Activated T-cell treated with anti-CD3 and anti-CD28 coated beads, Interleukin-2, amount 50 U/mL, for 48 hours (primary cell): ENCODE results near the gene P3H2.

Experiments used
- DNase-seq, 2 experiments: peaks; one replicate each; pipeline ENCODE4 v3.0.0-alpha.2; 2020

Gene P3H2

DNA sequence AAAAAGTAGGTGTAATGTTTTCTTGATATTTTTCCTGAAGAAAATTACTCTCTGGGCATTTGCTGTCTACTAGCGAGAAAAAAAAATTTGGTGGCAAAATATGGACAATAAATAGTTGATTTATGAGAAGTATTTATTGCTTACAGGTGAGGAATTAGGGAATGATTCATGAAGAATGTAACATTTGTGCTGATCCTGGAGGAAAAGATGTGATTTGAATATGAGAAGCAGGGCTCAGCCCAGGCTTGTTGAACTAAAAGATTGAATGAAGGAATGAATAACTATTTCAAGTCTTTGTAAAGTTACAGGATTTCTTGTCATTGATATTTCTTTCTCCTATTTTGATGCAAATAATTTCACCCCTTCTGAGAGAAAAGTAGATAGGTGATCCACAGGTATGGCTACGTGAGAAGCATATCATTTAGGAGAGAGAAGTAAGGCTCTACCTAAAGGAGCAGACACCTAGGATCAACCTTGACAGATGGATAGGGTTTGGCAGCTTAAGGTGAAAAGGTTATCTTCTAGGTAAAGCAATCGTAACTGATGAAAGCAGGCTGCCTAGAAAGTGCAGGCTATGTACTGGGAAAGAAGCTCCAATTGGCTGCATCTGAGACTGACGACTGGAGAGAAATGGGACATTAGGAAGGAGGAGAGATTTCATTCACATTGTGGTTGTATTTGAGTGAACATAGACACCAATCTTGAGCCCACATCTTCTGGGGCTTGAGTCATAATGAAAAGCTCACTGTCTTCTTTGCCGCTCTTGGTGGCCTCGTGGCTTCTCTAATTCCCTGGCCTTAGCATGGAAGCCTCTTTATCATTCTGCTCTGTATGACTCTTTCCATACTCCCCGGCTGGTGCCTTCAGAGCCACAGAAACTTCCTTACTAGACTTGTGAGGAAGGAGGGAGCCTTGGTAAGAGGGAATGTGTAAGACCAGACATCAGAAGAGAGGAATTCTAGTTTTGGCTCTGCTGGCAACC, 106.5 kb downstream of the P3H2 start:
- no peak for DNase-seq

DNA sequence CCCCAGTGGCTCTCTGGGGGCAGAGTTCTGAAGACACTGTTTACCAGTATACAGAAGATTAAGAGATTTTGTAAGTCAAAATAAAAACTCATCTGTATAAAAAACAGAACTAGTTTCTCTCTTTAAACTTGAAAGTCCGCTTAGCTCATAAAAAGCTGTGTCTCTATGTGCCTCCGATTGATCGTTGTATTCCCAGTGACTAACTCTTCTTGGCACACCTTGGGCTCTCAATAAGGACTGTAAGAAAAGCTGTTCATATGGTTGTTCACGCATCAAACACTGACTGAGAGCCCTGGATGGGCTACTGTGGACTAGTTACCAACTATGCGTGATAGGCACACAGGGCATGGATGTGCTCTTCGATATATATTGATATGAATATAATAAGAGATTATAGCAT, 107.9 kb downstream of the P3H2 start:
- no peak for DNase-seq

DNA sequence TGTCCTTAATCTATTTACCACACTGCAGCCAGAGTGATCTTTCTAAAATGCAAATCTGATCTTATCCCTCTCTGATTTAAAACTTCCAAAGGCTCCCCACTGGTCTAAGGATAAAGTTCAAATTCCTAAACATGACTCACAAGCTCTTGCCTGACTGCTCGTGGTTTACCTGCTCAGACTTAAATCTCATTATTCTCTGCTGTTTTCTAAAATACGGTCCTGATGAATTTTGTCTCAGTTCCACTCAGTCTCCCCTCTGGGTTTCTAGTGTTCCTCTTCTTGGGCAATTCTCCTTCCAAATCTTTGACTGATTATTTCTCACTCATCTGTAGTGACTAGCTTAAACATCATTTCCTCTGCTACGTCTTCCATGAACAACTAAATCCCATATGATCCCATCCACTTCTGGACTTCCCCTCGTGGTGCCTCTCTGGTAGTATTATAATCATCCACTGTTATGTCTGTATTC, 108.3 kb downstream of the P3H2 start:
- DNase-seq: no peak

DNA sequence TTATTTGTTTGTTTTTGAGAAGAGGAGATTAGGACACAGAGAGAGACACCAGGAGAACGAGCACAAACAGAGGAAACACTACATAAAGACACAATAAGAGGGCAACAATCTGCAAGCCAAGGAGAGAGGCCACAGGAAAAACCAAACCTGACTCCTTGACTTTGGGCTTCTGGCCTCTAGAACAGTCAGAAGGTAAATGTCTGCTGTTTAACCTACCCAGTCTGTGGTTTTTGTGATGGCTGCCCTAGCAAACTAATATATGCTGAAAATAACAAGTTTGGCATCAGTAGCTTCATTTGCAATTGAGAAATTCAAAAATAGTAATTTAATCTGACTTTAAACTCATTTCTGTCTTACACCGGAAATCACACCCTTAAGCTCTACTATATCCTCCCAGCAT, 110.2 kb downstream of the P3H2 start:
- DNase-seq: no peak

DNA sequence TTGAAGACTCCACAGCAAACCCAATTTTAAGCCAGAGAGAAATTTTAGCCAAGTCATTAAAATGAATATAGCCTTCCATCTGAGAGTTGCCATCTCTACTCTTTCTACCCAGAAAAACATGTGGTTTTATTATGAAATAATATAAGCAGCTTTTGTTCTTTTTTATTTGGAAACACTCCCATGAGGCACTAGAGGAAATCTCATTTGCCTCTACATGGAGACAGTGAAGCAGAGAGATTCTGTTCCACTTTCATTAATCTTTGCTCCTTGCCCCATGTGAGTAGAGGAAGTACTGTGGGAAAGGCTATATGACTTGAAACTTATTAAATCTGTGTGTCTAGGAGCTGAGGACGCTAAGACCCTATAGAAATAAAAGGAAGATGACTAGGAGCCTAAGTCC, 111.1 kb downstream of the P3H2 start:
- no peak for DNase-seq

DNA sequence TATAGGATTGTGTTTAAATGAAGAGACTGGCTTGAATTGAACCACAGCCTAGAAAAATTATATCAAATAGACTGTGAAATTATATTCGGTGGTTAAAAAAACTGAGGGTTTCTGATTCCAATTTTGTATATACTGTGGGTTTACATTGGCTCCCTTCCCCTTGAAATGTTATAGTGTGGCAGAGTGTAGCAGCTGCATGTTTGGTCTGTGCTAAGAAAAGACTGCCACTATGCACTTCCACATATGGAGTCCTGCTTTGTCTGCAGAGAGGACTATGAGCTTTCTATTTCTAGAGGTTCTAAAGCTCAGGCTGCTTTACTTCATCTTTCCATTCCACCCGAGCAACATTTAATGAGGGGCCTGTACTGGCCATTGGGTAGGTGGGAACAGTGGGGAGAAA, 112.3 kb downstream of the P3H2 start:
- no peak for DNase-seq

DNA sequence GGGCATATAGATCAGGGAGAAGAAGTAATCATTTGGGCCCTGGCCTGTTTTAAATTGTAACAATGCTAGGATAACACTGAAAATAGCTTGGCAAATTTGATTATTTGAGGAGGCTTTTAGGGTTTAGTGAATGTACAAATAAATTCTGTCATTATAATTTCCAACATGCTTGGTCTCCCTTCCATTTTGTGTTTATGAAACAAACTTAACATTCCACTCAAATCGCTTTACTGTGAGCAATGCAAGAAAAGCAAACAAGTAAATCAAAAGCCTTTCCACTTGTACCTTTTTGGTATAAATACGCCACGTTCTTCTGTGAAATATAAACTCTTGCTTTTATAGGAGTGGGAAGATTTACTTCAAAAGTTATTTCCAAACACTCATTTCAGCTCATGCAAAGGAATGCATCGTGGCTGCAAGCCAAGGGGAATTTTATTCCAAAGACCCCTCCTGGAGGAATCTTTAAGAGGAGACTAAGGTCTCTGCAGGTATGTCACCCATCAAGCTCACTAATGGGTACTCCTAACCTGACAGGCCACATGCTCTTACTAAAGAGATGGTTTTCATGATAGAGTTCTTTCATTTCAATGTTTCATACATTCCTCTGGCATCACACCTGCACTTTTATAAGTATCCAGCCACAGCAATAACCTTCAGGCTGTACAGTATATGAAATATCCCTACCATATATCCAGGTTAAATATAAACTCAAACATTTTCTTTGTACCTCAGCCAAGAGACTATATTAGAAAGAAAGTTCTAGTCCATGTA, 115.2 kb downstream of the P3H2 start:
- no peak for DNase-seq

DNA sequence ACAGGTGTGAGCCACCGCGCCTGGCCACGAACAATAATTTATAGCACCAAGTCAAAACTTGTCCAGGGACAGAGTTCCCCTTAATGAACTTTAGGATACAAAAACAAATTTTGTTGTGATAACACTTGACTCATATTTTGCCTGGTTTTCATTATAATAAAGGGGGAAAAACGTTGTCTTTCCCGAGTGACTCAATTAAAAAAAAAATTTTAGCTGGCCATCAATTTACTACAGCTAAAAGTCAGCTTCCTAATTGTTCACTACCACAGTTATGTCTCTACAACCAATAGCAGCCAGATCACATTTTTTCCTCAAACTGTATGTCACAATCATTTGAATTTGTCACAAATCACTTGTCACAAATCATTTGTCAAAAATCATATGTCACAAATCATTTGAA, 116.0 kb downstream of the P3H2 start:
- no peak for DNase-seq

DNA sequence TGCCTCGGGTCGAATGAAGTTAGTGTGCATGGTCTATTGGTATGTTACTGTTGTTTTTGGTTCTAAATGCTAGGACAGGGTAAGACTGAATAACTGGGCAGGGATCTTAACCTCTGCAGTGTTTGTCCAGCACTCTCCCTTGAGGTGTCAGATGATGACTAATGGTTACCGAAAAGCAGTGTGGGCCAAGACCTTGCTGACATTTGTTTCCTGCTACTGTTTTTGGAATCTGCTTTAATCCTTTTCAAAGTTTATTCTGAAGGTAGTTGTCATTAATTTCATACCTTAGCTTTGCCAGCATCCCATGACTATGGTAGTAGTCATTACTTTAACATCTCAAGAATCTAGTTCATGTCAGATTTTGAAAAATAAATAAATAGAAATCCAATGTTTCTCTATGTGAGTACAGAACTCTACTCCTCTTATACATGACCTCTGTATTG, 117.0 kb downstream of the P3H2 start:
- DNase-seq: no peak

DNA sequence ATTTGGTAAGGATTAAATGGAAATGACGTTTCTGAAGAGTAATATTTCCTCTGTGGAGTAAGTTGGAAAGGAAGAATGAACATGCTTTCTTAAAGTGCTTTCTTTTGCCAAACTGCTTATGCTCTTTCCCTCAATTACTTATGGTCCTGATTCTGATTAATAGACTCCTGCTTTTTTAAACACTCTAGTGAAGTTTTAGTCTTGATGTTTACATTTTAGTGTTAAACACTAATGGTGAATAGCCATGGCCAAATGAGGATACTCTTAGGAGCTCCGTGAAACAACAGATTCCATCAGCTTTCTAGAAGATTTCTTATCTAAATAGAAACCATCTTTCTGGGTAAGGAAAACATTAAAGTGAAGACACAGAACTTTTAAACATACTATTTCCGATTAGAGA, 117.6 kb downstream of the P3H2 start:
- DNase-seq: no peak

DNA sequence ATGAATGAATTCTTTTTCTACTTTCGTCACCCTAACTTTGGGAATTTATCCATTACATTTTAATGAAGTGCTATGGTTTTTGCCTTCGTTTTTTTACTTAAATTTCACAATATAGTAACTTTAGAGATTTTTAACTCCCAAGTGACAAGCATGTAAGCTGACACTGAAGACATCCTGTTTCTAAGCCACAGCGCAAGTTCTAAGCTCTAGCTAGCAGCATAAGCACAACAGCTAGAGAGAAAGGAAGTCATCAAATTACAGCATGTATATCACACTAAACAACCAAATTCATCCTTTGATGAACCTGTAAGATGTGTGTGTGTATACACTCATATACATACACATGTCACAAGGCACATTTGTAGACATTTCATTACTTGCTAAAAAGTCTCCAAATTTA, 119.3 kb downstream of the P3H2 start:
- DNase-seq: no peak

DNA sequence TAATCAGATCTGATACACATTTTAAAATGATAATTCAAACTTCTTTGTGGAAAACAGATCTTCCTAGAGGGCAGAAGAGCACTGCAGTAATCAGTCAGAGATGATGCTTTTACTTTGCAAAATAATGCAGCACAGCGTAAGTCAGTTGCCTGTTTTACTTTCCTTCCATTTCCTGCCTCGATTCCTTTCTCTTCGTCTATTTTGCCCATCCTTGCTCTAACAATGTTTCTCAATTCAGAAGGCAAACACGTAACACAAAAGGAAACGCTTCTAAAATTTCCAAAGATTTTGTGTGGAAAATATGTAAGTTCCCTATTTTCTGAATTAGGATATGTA, 119.9 kb downstream of the P3H2 start:
- DNase-seq: no peak

DNA sequence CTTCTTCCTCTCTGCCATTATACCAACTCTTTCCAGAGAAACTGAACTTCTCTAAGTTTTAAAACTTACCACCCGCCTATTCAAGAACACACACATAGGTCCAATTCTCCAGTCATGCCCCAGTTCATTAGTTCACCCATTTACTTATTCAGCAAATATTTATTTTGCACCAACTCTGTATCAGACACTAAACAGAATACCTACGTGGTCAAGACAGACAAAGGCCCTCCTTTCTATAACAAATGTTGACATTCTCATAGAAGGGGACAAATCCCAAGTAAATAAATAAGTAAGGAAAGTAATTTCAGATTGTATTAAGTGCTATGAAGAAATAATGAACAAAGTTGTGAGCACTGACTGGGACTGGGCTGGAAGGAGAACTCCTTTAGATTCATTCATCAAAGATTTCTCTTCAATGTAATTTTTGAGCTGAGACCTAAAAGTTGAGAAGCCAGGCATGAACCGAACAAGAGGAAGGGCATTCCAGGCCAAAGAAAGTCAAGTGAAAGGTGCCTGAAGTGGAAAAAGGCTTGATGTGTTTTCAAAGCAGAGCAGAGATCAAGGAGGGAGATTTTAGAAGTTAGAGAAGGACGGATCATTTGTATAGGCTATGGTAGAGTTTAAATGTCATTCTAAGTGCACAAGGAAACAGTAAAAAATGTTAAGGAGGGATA, 120.4 kb downstream of the P3H2 start:
- no peak for DNase-seq

DNA sequence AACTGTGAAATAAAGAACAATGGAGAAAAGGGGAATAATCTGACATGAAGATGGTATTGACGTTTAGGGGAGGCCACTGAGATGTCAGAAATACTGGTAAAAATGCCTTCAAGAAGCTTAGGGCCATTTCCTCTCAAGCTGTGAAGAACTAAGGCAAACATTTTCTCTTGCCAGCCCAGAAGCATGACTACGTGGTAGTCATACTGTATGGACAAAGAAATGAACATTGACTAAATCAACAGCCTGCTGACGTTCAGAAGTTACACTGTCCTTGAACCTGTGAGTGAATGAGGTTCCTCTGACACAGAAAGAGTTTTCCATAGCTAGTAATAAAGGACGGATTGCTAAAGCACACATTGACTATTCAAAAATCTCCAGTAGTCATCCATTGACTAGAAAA, 121.0 kb downstream of the P3H2 start:
- DNase-seq: no peak

DNA sequence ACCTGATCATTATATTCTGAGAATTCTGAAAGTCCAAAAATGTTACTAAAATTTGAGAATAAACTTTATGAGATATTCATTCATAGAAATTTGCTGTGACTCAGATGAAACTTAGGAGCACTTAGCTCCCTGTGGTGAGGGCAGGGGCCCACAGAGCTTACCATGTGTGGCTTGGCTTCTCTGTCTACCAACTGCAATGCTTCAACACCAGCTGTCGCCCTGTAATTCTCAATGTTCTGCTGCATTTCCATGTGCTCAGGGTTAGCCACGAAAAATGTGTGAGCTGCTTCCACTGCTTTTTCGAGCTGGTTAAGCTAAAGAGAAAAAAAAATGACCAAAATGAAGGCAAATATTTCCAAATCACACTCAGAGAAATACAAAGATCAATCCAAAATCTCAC, 125.6 kb downstream of the P3H2 start:
- DNase-seq: no peak

DNA sequence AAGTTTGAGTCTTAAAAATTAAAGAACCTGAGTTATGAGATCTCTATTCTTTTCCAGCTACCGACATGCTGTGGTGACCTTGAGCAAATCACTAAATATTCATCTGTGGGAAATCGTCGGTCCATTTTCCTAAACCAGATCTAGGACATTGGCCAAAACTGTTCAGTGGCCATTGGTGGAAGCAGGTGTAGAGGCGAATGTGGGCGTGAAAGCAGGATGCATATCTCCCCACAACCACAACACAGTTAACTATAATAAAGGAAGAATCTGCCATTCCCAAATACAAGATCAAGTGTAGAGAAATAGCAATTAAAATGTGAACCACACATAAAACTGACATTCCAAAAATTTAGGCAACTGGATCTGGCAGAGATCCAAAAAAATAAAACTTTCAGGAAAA, 129.9 kb downstream of the P3H2 start:
- DNase-seq: no peak

DNA sequence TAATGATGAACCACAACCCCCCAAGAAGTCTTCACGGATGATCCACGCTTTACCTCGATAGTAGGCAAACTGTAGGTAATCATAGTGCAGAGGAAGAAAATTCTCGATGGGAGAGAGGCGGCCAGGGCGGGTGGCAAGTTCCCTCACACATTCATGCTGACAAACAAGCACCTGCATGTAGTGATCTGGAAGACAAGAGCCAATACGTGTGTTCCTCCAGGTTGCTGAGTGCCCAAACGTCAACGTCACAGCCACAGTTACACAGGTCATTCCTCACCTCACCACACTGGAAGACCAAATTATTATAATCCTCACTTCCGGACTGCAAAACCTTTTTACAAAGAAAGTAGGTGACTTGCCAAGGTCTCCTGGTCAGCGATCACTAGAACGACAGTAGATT, 131.8 kb downstream of the P3H2 start:
- DNase-seq: no peak

DNA sequence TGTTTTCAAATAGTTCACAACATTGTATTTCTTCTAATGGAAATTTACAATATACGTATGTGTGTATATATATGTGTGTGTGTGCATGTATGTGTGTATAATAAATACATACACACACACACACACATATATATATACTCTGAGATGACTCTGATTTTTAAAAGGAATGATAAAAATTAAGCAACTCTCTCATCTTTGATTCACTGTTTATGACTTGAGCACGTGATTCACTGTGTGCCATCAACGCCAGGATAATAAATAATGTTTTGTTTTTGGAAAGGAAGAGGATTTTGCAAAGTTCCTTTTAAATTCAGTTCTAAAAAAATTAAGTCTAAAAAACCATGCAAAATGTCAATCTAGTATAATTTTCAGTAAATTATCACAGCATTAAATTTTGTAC, 132.4 kb downstream of the P3H2 start:
- DNase-seq: no peak

DNA sequence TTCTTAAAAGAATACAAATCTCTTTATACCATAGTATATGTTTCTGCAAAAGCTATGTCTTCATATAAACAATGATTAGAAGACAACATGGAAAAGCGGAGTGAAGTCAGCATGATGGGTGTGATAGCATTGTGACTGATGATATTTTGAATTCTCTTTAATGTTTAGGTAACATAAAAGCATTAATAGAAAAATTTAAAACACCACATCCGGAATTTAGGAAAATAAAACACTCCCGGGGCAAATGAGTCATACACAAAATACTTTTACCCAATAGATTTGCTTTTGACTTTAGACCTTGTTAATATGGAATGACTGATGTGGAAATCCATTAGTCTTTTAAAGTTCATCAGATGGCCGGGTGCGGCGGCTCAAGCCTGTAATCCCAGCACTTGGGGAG, 134.7 kb downstream of the P3H2 start:
- no peak for DNase-seq

DNA sequence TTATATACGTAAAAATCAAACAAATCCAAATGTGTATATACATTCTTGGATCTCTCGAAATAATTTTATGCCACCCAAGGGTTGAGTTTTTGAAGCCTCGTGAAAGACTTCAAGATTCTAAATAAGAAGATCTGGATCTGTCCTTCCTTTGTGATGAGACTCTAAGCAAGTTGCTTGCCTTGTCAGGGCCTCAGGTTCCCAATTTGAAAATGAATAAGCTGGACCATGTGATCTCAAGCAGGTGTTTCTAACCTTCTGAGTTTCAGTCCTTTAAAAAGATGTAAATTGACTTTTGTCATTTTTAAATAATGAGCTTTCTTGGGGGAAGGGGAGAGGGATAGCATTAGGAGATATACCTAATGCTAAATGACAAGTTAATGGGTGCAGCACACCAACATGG, 137.1 kb downstream of the P3H2 start:
- DNase-seq: no peak

DNA sequence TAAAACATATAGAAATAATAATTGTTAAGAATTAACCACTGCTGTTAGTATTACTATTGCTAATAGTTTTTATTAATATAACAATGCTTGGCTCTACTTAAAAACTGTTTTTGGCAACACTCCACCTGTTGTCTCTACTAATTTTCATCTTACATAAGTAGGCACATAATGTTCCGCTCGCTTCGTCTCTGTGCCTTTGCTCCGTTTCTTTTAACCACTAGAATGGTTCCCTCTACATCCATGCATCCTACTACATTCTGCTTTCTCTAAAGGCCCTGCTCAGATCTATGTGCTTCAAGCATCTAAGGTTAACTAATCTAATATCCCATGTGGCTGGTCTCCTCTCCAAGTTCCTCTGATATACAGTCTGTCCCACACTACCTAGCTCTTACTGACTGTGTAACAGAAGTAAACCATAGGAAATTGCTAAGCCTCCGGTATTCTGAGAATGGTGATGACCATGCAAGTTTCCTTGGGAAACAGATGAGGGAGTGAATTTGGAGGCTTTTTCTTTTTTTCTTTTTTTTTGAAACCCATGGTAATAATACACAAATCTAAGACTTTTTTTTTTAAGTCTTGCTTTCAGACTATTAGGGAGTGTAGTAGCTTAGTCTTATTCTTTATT, 138.3 kb downstream of the P3H2 start:
- no peak for DNase-seq

DNA sequence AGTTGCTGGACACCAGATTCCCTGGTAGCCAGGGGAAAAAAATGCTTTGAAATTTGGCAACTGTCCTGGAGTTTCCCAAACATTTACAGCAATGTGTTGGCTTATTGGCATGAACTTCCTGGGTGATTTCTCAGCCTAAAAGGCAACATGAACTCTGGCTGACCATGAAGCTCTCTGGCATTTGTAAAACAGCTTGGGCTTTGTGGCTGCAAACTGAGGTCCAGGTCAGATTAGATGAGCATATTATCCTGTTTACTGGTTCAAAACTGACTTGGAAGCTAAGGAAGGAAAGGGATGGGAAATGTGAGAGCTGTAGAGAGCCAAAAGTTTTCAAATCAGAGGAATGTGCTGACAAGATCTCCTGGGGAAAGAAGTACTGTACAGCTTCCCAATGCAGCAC, 139.0 kb downstream of the P3H2 start:
- DNase-seq: no peak

DNA sequence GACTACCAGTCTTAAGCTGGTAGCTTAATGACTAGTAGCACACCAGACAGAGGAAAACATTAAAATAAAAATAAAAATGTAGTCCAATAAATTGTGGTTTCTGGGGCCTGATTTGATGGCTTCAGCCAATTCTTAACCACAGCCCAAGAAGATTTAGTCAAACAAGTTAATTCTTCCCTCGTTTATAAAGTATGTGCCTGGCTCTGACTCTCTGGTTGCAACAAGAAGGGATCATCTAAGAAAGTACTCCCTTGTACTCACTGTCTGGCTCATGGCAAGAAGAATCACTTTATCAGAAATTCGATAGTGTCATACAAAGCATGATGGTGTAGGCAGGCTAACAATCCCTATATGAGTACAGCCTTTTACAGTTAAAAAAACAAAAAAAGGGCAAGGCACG, 141.9 kb downstream of the P3H2 start:
- no peak for DNase-seq
